CD4-positive, alpha-beta T cell treated with Interleukin-15 for 1 hour (primary cell): ENCODE data around the gene SCMH1.

Source experiments
- DNase-seq: peaks from one replicate; pipeline ENCODE4 v3.0.0-alpha.2; 2020

SCMH1 gene

GRCh38 chr1:40987439-40988276 is 254.4 kb downstream of the SCMH1 start:
- DNase-seq = no peak

- DNase-seq = no peak
Measured at GRCh38 chr1:40986956-40987355, 255.2 kb downstream of the SCMH1 start.

GRCh38 chr1:40986328-40986783 is 255.8 kb downstream of the SCMH1 start:
- DNase-seq = no peak

GRCh38 chr1:40985875-40986274 is 256.2 kb downstream of the SCMH1 start:
- DNase-seq = no peak

- no peak for DNase-seq
Measured at GRCh38 chr1:40985161-40985560, 256.9 kb downstream of the SCMH1 start.

- DNase-seq = no peak
Measured at GRCh38 chr1:40984531-40984930, 257.6 kb downstream of the SCMH1 start.

- no peak for DNase-seq
Measured at GRCh38 chr1:40984066-40984465, 258.0 kb downstream of the SCMH1 start.

GRCh38 chr1:40983286-40983685 is 258.8 kb downstream of the SCMH1 start:
- no peak for DNase-seq

- DNase-seq = no peak
Measured at GRCh38 chr1:40982721-40983120, 259.4 kb downstream of the SCMH1 start.

- no peak for DNase-seq
Measured at GRCh38 chr1:40981691-40982448, 260.2 kb downstream of the SCMH1 start.

GRCh38 chr1:40980453-40981121 is 261.5 kb downstream of the SCMH1 start:
- DNase-seq = peak; percentile 45

- no peak for DNase-seq
Measured at GRCh38 chr1:40980068-40980452, 262.0 kb downstream of the SCMH1 start.

- peak; percentile 95 for DNase-seq
Measured at GRCh38 chr1:40979241-40980067, 262.7 kb downstream of the SCMH1 start, which contains the start of gene CTPS1. CTPS1 (plus strand) TSS chr1:40979696; CDS start chr1:40983291, 3,595 bp downstream.

GRCh38 chr1:40978886-40979240 is 263.2 kb downstream of the SCMH1 start:
- DNase-seq = no peak

- no peak for DNase-seq
Measured at GRCh38 chr1:40977716-40978115, 264.4 kb downstream of the SCMH1 start.
